ENCODE data around the gene SLC5A2.
"Not testable (repeated sequence)": the region's sequence is repeated elsewhere in the genome, so short reads cannot be mapped to it uniquely, and the experiment has no call there.

SLC5A2 gene

DNA sequence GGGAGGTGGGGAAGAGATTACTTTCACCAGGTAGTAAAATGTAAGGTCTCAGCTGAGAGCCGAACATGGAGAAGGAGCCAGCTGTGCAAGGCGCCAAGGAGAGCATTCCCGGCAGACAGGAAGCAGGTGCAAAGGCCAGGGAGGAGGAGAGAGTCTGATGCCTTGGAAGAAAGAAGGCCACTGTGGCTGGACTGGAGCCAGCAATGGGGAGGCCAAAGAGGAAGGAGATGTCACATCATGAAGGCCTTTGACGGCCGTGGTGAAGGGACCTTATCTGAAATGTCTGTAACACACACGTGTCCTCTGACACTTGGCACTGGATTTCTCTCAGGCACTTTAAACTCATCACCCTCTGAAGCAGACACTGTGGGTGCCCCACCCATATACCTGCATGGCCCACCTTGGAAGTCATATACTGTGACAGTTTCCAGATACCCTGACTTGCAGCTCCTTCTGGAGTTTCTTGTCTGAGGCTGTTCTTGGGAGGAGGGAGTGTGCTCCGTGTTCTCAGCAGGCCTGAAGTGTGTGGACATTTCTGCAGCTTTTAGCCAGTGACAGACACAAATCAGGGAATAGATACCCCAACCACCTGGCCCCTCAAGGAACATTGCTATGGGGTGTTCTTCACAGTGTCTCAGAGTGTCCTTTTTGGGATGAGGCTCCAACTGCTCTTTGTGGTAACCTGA, 1.9 kb upstream of the SLC5A2 start:
- no peak for DNase-seq (ENCODE audit: extremely low read depth, low read depth)

DNA sequence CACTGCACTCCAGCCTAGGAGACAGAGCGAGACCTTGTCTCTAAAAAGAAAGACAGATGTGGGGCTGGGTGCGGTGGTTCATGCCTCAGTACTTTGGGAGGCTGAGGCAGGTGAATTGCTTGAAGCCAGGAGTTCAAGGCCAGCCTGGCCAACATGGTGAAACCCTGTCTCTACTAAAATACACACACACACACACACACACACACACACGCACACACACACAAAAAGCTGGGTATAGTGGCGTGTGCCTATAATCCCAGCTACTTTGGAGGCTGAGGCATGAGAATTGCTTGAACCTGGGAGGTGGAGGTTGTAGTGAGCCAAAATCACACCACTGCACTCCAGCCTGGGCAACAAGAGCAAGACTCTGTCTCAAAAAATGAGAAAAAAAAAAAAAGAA, 1.1 kb downstream of the SLC5A2 start:
- DNase-seq (ENCODE audit: extremely low read depth, low read depth), result not testable (repeated sequence)

More for the DNA sequence above, 1.9 kb upstream of the SLC5A2 start:
- TF ChIP-seq, protein P1, sequence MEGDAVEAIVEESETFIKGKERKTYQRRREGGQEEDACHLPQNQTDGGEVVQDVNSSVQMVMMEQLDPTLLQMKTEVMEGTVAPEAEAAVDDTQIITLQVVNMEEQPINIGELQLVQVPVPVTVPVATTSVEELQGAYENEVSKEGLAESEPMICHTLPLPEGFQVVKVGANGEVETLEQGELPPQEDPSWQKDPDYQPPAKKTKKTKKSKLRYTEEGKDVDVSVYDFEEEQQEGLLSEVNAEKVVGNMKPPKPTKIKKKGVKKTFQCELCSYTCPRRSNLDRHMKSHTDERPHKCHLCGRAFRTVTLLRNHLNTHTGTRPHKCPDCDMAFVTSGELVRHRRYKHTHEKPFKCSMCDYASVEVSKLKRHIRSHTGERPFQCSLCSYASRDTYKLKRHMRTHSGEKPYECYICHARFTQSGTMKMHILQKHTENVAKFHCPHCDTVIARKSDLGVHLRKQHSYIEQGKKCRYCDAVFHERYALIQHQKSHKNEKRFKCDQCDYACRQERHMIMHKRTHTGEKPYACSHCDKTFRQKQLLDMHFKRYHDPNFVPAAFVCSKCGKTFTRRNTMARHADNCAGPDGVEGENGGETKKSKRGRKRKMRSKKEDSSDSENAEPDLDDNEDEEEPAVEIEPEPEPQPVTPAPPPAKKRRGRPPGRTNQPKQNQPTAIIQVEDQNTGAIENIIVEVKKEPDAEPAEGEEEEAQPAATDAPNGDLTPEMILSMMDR (IDR thresholded peaks at IDR 0.05; ENCODE audit: low read depth, low read length), result no peak

DNA sequence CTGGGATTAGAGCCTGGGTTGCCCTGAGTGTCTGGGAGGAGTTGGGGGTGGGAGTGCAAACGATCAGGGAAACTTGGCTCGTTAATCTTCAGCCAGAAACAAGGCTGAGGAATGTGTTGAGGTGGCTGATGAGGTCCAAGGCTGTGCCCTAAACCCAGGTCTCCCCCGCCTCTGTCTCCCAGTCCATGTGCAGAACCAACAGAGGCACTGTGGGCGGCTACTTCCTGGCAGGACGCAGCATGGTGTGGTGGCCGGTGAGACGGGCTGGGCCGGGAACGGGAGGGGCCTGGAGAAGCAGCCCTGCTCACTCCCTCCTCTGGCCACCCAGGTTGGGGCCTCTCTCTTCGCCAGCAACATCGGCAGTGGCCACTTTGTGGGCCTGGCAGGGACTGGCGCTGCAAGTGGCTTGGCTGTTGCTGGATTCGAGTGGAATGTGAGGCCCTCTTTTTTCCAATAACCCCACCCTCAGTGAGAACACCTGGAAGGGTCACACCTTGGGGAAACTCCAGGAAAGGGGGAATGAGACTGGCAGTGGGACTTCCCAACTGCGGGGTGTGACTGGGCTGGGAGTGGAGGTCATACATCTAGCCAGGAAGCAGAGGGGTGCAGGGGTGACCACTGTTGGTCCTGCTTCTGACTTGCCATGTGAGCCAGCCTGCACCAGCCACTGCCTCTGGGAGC, 1.7 kb downstream of the SLC5A2 start:
- TF ChIP-seq, protein P1 (IDR thresholded peaks at IDR 0.05; ENCODE audit: low read depth, low read length), result no peak
- no peak for DNase-seq (ENCODE audit: extremely low read depth, low read depth)

DNA sequence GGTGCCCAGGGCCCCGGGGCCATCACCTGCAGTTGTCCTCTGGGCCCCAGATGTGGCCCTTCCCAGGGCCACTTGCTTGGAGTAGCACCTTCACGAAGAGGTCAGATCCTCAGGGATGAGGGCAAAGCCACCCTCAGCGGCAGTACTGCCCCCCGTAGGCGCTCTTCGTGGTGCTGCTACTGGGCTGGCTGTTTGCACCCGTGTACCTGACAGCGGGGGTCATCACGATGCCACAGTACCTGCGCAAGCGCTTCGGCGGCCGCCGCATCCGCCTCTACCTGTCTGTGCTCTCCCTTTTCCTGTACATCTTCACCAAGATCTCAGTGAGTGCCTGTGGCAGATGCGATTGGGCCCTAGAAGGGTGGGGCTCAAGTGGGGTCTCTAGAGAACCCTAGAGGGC, 2.6 kb downstream of the SLC5A2 start:
- TF ChIP-seq, protein P1 (IDR thresholded peaks at IDR 0.05; ENCODE audit: low read depth, low read length), result no peak
- DNase-seq (ENCODE audit: extremely low read depth, low read depth), result no peak

DNA sequence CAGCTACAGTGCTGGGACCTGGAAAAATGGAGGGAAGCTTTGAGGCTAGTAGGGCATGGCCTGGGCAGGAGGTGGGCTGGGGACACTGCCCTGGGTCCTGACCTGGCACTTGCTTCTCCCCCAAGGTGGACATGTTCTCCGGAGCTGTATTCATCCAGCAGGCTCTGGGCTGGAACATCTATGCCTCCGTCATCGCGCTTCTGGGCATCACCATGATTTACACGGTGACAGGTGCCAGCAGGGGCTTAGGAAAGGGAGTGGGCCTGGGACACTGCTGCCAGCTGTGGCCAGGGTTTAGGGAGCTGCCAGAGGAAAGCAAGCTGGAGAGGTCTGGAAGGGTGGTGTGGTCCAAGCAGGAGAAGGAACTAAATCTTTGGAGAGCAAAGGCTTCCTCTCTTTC, 3.1 kb downstream of the SLC5A2 start:
- TF ChIP-seq, protein P1 (IDR thresholded peaks at IDR 0.05; ENCODE audit: low read depth, low read length), result no peak
- DNase-seq (ENCODE audit: extremely low read depth, low read depth), result no peak

DNA sequence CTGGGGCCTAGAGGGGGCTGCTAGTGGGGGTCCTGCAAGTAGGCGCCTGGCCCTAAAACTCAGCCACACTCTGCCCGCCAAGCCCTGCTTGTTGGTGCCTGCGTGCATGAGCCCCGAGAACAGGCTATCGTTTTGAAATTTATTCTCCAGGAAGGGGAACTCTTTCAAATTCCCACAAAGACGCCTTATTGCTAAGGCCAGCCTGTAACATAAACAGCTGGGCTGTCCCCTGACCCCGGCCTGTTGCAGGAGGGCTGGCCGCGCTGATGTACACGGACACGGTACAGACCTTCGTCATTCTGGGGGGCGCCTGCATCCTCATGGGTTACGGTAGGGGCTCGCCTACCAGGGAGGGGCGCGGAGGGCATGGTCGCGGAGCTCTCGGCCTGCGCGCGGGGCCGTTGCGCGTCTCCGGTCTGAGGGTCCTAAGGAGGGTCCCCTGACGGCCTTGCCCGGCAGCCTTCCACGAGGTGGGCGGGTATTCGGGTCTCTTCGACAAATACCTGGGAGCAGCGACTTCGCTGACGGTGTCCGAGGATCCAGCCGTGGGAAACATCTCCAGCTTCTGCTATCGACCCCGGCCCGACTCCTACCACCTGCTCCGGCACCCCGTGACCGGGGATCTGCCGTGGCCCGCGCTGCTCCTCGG, 4.3 kb downstream of the SLC5A2 start:
- TF ChIP-seq, protein P1 (IDR thresholded peaks at IDR 0.05; ENCODE audit: low read depth, low read length), result no peak
- DNase-seq (ENCODE audit: extremely low read depth, low read depth), result no peak

DNA sequence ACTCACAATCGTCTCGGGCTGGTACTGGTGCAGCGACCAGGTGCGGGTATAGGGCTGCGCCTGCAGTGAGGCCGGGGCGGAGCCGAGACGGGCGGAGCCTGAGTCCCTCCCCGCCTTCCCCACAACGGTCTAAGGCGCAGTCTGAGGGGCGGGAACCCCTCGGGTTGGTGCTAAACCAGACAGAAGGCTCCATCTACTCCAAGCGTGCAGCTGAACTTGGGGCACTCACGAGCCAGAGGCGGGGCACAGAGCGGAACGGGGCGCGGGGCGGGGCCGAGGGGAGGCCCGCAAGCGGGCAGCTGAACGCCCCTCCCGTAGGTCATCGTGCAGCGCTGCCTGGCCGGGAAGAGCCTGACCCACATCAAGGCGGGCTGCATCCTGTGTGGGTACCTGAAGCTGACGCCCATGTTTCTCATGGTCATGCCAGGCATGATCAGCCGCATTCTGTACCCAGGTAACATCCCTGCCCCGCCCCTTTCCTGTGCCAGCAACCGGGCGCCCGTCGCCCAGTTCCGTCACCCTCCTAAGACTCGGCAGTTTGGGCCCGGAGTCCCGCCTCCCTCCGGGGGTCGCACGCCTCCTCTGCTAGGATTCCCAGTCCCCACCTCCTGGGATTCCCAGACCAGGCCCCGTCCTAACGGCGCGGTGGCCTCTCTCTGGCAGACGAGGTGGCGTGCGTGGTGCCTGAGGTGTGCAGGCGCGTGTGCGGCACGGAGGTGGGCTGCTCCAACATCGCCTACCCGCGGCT, 5.0 kb downstream of the SLC5A2 start:
- TF ChIP-seq, protein P1 (IDR thresholded peaks at IDR 0.05; ENCODE audit: low read depth, low read length), result no peak
- no peak for DNase-seq (ENCODE audit: extremely low read depth, low read depth)
